Keratinocyte (primary cell): ENCODE measurements around the gene HOXB4. TPM values are rescaled to one million over a fixed set of nuclear protein-coding genes. Genes with fewer than 3 reads are reported as not detected.
A peak's percentile ranks its signal among the peaks of the same experiment; 100 is the strongest.

ENCODE experiments used
- DNase-seq: peaks from one replicate; pipeline ENCODE4 v3.0.0-alpha.2; 2011; ENCODE audit warnings: low read depth, missing footprints, low spot score
- FAIRE-seq: peaks from 2 replicates; lab custom pipeline; 2011; peaks lifted over from hg19 to GRCh38; lab: Jason Lieb, UNC
- H2AFZ ChIP-seq: 2 replicates; pipeline ENCODE4 v1.6.0; 2012; ENCODE audit warnings: low read length, control low read depth, inconsistent platforms; ENCODE audit not compliant: control insufficient read depth
- H3K27ac ChIP-seq: 2 replicates; pipeline ENCODE4 v1.5.1; 2011; ENCODE audit warnings: low read length; ENCODE audit not compliant: control insufficient read depth, insufficient read depth
- H3K27me3 ChIP-seq: 3 replicates; pipeline ENCODE4 v1.6.0; 2011; ENCODE audit warnings: low read length; ENCODE audit not compliant: control insufficient read depth, insufficient read depth; ENCODE audit errors: extremely low read depth
- H3K36me3 ChIP-seq, 2 experiments: 2 replicates in 1 of 2; 3 replicates in 1 of 2; pipeline ENCODE4 v1.5.1; 2011; ENCODE audit warnings: low read length in 2 of 2, mild to moderate bottlenecking in 1 of 2; ENCODE audit not compliant: control insufficient read depth in 2 of 2, insufficient read depth in 2 of 2; ENCODE audit errors: extremely low read depth in 1 of 2
- H3K4me1 ChIP-seq: 3 replicates; pipeline ENCODE4 v1.5.1; 2011; ENCODE audit warnings: low read length; ENCODE audit not compliant: control insufficient read depth, insufficient read depth; ENCODE audit errors: extremely low read depth
- H3K4me2 ChIP-seq: 3 replicates; pipeline ENCODE4 v1.6.0; 2011; ENCODE audit warnings: low read depth, low read length; ENCODE audit not compliant: control insufficient read depth, insufficient read depth; ENCODE audit errors: extremely low read depth
- H3K4me3 ChIP-seq, 3 experiments: fragments of 200-600 bp in 1 of 3; sonication (generic) in 1 of 3; 2 replicates in 2 of 3; 3 replicates in 1 of 3; pipeline ENCODE4 v1.5.1; 2011 to 2016; ENCODE audit warnings: low read length in 3 of 3, mild to moderate bottlenecking in 3 of 3, control low read depth in 2 of 3, inconsistent platforms in 1 of 3, low read depth in 1 of 3, mixed read lengths in 1 of 3, mixed run types in 1 of 3, moderate library complexity in 1 of 3; ENCODE audit not compliant: control insufficient read depth in 2 of 3, insufficient read depth in 2 of 3; ENCODE audit errors: extremely low read depth in 1 of 3
- H3K79me2 ChIP-seq: 2 replicates; pipeline ENCODE4 v1.6.0; 2012; ENCODE audit warnings: low read length; ENCODE audit not compliant: control insufficient read depth, insufficient read depth
- H3K9ac ChIP-seq: 3 replicates; pipeline ENCODE4 v1.6.0; 2011; ENCODE audit warnings: low read length; ENCODE audit not compliant: control insufficient read depth, insufficient read depth; ENCODE audit errors: extremely low read depth
- H3K9me1 ChIP-seq: 3 replicates; pipeline ENCODE4 v1.6.0; 2011; ENCODE audit warnings: low read length; ENCODE audit not compliant: control insufficient read depth, insufficient read depth; ENCODE audit errors: extremely low read depth
- H3K9me3 ChIP-seq: 2 replicates; pipeline ENCODE4 v1.5.1; 2012; ENCODE audit warnings: low read depth, low read length; ENCODE audit not compliant: control insufficient read depth
- H4K20me1 ChIP-seq: 3 replicates; pipeline ENCODE4 v1.6.0; 2011; ENCODE audit warnings: low read length; ENCODE audit not compliant: control insufficient read depth, insufficient read depth; ENCODE audit errors: extremely low read depth
- CTCF ChIP-seq, 3 experiments: IDR thresholded peaks in 1 of 3; conservative IDR thresholded peaks in 1 of 3; optimal IDR thresholded peaks in 1 of 3; 2 replicates in 2 of 3; 3 replicates in 1 of 3; pipeline versions ENCODE3 to v1.5.1; 2011; ENCODE audit warnings: low read length in 3 of 3, mild to moderate bottlenecking in 3 of 3, moderate library complexity in 2 of 3, control low read depth in 1 of 3, inconsistent platforms in 1 of 3; ENCODE audit not compliant: insufficient read depth in 2 of 3; ENCODE audit errors: extremely low read depth in 1 of 3
- EZH2 ChIP-seq: IDR thresholded peaks from one replicate; pipeline ENCODE4 v1.6.1; 2012; ENCODE audit warnings: inconsistent platforms, mild to moderate bottlenecking, low read length, moderate library complexity
- dilution Hi-C: fragments of 300-500 bp; cut with MboI; formaldehyde crosslinking; loops from one replicate; pipeline ENCODE4 v1.7.0; 2020; ENCODE audit warnings: low sequenced_read_pairs; ENCODE audit not compliant: extremely low pct_ligation_motif_present
- polyA plus RNA-seq, 5 experiments: library from polyadenylated mRNA; depleted of rRNA in 3 of 5; stranded (reverse) in 3 of 5; stranded (forward) in 1 of 5; unstranded in 1 of 5; fragments of >200 nt; gene quantifications; 1 replicate in 1 of 5; 2 replicates in 3 of 5; 3 replicates in 1 of 5; pipeline versions ENCODE4 v1.2.1 to v1.2.3, GENCODE V29; 2011 to 2012; ENCODE audit warnings: missing spikeins in 2 of 5, low read depth in 1 of 5, low replicate concordance in 1 of 5

HOXB4 gene
- polyA plus RNA-seq, 1 donor (not counting 4 experiments of a cell fraction or from before 2014, with no cell fraction given): 0.59 TPM

GRCh38 chr17:48597528-48597777, 19.3 kb upstream of the HOXB4 start:
- TF ChIP-seq EZH2 (no peak), CTCF (optimal IDR thresholded peaks at IDR 0.05 in 1 of 3, IDR thresholded peaks at IDR 0.05 in 1 of 3, conservative IDR thresholded peaks at IDR 0.05 in 1 of 3; ENCODE audit: extremely low read depth in 1 of 3, insufficient read depth in 2 of 3, low read length in 3 of 3) (no peak)
- Histone ChIP-seq H3K79me2 (no peaks in the 10 kb centered on the region), H2AFZ (peak overlapping the region; percentile 82), H3K36me3 (peaks cover 0 to 4% of the 10 kb centered on the region in 2 experiments), H3K9ac (no peak overlapping the region), H3K27ac (no peak overlapping the region), H3K4me2 (peak overlapping the region; percentile 82), H4K20me1 (no peaks in the 10 kb centered on the region), H3K4me3 (peak overlapping the region; percentile 46 to 71 (median 62)), H3K9me1 (no peaks in the 10 kb centered on the region), H3K4me1 (peaks cover 17% of the 10 kb centered on the region), H3K9me3 (no peaks in the 10 kb centered on the region), H3K27me3 (peaks cover 93% of the 10 kb centered on the region)
- FAIRE-seq (no peak), DNase-seq (no peak)
- dilution Hi-C loops: no loop called here

GRCh38 chr17:48596735-48597527, 18.8 kb upstream of the HOXB4 start:
- no peak overlapping the region for H3K27ac ChIP-seq
- no peaks in the 10 kb centered on the region for H3K79me2 ChIP-seq
- peaks cover 0 to 4% of the 10 kb centered on the region in 2 experiments for H3K36me3 ChIP-seq
- H3K4me1 ChIP-seq: peaks cover 17% of the 10 kb centered on the region
- peak overlapping the region; percentile 46 to 71 (median 62) for H3K4me3 ChIP-seq
- H3K9me3 ChIP-seq: no peaks in the 10 kb centered on the region
- peak overlapping the region; percentile 82 for H3K4me2 ChIP-seq
- no peak overlapping the region for H3K9ac ChIP-seq
- dilution Hi-C loops: no loop called here
- no peak overlapping the region for H2AFZ ChIP-seq
- FAIRE-seq (no peak), DNase-seq (no peak)
- no peaks in the 10 kb centered on the region for H4K20me1 ChIP-seq
- TF ChIP-seq CTCF (optimal IDR thresholded peaks at IDR 0.05 in 1 of 3, IDR thresholded peaks at IDR 0.05 in 1 of 3, conservative IDR thresholded peaks at IDR 0.05 in 1 of 3; ENCODE audit: extremely low read depth in 1 of 3, insufficient read depth in 2 of 3, low read length in 3 of 3) (no peak), EZH2 (no peak)
- H3K27me3 ChIP-seq: peaks cover 93% of the 10 kb centered on the region
- H3K9me1 ChIP-seq: no peaks in the 10 kb centered on the region
